GM23248 (cell line): Measurements from ENCODE around the gene EZR.

Experiments
- EZH2 ChIP-seq: fragments of 200-600 bp; sonication (generic); IDR thresholded peaks from 2 replicates; pipeline ENCODE4 v1.6.1; 2018; ENCODE audit warnings: antibody characterized with exemption, mild to moderate bottlenecking; ENCODE audit not compliant: insufficient read depth, poor library complexity, severe bottlenecking
- EZH2phosphoT487 ChIP-seq: fragments of 200-600 bp; sonication (generic); IDR thresholded peaks from 2 replicates; pipeline ENCODE4 v1.6.1; 2018; ENCODE audit warnings: antibody characterized with exemption, moderate library complexity, mild to moderate bottlenecking, low read depth; ENCODE audit not compliant: insufficient read depth

- no peak for TF ChIP-seq EZH2
- no peak for TF ChIP-seq EZH2phosphoT487
Measured at GRCh38 chr6:158847012-158847529, 27.9 kb upstream of the EZR start.
